GM18519 (cell line): ENCODE measurements around the gene CYP2A7.
"Not testable (repeated sequence)": the region's sequence is repeated elsewhere in the genome, so short reads cannot be mapped to it uniquely, and the experiment has no call there.

Experiments used
- ATAC-seq: cut with Tn5 transposase; IDR thresholded peaks from one replicate; pipeline ENCODE4 v1.9.1; 2021; ENCODE audit warnings: mild to moderate bottlenecking, moderate library complexity; ENCODE audit not compliant: unreplicated experiment, low FRiP score

Gene CYP2A7

DNA sequence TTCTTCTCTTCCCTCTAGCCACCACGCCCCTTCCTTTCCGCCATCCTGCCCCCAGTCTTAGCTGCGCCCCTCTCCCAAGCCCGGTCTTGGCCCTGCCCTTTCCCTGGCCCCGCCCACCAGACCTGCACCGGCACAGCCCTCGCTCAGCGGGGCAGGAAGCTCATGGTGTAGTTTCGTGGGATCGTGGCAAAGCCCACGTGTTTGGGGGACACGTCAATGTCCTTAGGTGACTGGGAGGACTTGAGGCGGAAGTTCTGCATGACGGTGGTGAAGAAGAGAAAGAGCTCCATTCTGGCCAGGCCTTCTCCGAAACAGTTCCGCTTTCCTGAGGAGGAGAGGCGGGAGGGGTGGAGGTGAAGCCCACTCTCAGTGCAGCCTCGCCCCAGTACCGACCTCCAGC is 38.4 kb downstream of the CYP2A7 start:
- not testable (repeated sequence) for ATAC-seq

DNA sequence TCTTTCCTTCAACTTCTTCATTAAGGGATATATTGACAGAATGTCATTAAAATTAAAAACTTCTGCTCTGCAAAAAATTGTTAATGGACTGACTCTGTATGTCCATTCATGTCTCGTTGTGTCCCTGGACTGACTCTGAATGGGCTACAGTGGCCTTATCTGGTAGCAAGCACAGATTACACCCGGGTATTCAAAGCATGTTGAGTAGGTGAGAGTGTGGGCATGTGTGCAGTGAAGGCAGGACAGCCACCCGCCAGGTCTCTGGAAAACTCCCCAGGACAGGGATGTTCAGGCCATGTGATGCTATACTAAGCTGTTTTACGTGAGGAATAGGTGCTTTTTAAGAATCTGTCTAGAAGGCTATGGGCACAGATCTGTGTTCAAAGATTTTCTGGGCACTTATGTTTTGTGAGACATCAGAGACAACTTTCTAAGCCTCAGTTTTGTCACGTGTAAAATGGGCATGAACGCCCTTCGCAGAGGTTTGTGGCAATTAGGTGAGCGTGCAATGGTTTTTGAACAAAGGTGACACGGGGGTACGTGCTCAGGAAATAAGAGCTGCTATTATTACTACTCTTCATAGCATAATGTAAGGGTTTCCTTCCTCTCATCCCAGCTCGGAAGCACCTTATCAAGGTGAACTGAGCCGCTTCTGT is 38.9 kb downstream of the CYP2A7 start:
- ATAC-seq, result not testable (repeated sequence)

DNA sequence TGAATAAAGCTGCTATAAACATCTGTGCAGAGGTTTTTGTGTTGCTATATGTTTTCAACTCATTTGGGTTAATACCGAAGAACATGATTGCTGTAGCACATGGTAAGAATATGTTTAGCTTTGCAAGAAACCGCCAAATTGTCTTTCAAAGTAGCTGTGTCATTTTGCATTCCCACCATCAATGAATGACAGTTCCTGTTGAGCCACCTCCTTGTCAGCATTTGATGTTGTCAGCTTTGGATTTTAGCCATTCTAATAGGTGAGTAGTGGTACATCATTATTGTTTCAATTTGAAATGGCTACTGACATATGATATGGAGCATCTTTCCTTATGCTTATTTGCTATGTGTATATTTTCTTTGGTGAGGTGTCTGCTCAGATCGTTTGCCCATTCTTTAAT is 40.0 kb downstream of the CYP2A7 start:
- ATAC-seq, result not testable (repeated sequence)

DNA sequence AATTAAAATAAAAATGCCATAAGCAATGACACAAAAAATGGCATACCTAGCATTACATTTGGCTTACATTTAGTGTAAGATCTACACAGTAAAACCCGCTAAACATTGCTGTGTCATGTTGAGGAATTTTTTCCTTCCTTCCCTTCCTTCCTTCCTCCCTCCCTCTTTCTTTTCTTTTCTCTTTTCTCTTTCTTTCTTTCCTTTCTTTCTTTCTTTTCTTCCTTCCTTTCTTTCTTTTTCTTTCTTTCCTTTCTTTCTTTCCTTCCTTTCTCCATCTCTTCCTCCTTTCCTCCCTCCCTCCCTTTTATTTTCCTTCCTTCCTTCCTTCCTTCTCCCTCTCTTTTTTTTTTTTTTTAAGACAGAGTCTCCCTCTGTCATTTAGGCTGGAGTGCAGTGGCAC is 43.6 kb downstream of the CYP2A7 start:
- not testable (repeated sequence) for ATAC-seq

DNA sequence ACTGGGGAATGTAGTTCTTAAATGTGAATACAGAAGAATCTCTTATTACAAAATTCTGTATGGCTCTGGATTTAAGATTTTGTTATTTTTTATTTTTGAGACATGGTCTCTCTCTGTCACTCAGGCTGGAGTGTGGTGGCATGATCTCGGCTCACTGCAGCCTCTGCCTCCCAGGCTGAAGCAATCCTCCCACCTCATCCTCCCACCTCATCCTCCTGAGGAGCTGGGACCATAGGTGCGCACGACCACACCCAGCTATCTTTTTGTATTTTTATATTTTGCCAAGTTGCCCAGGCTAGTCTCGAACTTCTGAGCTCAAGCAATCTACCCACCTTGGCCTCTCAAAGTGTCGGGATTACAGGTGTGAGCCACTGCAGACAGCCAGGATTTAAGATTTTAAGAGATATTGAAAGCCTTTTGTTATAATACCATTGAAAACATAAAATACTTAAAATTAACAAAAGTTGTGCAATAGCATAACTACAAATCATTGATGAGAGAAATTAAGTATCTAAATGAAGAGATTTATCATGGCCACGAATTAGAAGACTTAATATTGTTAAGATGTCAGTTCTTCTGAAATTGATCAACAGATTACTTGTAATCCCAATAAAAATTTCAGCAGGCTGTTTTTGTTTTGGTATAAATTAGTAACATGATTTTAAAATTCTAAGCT is 45.1 kb downstream of the CYP2A7 start:
- ATAC-seq, result no peak

DNA sequence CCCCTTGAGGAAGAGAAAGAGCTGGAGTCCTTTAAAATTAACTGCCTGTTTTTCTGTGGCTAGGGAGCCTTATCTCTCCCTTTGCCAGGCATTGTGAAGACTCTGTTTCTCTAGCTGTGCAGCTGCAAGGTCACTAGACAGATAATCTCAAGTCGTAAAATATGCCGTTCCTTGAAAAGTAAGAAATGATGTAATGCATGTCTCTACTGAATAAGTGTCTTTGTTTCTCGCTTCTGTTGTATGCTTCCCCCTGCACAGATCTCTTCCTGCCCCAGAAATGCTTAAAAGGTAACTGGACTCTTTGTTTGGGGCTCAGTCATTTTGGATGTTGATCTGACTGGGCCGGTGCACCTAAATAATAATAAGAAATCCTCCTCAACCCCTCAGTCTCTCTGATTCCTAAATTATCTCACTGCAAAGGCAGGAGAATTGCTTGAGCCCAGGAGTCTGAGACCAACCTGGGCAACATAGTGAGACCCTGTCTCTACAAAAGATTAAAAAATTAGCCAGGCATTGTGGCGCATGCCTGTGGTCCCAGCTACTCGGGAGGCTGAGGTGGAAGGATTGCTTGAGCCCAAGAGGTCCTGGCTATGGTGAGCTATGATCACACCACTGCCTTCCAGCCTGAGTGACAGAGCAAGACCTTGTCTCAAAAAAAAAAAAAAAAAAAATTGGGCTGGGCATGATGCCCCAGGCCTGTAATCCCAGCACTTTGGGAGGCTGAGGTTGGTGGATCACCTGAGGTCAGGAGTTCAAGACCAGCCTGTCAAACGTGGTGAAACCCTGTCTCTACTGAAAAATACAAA is 48.1 kb downstream of the CYP2A7 start:
- ATAC-seq, result not testable (repeated sequence)

DNA sequence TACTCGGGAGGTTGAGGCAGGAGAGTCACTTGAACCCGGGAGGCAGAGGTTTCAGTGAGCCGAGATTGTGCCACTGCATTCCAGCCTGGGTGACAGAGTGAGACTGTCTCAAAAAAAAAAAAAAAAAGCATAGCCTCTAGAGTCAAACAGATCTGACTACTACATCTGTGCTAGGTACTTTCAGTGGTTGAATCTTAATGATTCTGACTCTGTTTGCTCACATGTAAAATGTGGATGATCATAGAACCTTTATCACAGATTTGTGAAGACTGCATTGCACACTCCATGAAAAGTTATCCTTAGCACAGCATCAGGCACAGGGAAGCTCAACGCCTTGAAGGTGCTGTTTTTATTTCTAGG is 49.6 kb downstream of the CYP2A7 start:
- not testable (repeated sequence) for ATAC-seq

DNA sequence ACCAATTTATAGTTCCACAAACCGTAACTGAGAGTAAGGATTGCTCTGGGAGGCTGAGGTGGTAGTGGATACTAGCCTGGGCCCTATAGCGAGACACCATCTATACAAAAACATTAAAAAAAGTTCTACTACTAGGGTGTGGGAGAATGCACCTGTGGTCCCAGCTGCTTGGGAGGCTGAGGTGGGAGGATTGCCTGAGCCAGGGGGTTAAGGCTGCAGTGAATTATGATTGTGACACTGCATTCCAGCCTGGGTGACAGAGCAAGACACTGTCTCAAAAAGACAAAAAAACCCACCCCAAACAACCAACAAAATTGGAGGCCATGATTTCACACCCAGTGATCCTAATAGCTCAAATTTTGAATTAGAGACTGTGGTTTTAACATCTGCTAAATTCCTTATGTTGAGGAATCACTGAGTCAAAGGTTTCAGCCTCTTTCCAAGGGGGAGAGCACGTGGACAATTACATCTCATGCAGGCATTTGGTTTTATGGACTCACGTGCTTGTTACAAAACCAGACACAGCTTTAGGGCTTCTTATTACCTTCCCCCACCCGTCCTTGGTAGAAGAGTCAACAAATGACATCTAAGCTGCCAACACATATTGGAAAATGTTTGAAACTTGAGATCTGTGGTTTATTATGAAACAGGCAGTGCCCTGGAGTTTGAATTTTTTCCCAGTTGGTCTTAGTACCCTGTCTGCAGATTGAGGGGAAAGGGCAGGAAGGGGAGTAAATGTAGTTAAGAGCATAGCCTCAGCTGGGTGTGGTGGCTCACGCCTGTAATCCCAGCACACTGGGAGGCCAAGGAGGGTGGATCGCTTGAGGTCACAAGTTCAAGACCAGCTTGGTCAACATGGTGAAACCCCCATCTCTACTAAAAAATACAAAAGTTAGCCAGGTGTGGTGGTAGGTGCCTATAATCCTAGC is 50.3 kb downstream of the CYP2A7 start:
- no peak for ATAC-seq

DNA sequence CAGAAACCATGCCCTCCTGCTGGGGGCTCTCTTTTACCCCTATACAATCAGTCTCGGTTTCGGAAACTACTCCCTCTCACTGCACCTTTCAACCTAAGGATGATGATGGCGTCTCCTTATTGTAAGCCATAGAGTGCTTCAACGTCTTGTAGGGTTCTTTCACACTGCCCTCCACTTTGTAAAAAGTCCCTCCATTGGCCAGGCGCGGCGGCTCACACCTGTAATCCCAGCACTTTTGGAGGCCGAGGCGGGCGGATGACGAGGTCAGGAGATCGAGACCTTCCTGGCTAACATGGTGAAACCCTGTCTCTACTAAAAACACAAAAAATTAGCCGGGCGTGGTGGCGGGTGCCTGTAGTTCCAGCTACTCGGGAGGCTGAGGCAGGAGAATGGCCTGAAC is 51.3 kb downstream of the CYP2A7 start:
- not testable (repeated sequence) for ATAC-seq

DNA sequence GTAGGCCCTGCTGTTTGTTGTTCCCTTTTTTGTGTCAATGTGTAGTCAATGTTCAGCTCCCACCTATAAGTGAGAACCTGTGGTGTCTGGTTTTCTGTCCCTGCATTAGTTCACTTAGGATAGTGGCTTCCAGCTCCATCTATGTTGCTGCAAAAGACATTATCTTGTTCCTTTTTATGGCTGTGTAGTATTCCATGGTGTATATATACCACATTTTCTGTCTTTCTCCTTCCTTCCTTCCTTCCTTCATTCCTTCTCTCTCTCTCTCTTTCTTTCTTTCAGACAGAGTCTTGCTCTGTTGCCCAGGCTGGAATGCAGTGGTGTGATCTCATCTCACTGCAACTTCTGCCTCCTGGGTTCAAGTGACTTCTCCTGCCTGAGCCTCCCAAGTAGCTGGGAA is 52.8 kb downstream of the CYP2A7 start:
- no peak for ATAC-seq

DNA sequence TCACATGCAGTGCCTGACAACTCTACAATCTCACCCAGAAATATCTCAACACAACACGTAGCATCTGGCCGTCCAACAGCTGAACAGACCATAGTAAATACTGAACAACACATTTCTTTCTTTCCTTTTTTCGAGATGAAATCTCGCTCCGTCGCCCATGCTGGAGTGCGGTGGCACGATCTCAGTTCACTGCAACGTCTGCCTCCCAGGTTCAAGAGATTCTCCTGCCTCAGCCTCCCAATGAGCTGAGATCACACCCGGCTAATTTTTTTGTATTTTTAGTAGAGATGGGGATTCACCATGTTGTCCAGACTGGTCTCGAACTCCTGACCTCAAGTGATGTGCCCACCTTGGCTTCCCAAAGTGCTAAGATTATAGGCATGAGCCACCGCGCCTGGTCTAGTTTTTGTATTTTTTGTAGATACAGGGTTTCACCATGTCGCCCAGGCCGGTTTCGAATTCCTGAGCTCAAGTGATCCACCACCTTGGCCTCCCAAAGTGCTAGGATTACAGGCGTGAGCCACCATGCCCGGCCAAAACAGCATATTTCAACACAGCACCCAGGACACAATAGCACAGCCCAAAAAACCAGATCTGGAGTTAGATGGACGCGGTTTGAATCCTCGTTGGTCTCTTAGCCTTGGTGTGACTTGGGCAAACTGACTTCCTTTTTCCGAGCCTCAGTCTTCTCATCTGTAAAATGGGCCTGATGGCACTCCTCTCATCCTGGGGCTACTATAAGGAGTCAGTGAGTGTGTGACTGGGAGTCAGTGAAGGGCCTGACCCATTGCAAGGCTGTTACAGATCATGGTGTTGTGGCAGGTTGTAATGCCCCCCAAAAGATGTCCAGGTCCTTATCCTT is 54.4 kb downstream of the CYP2A7 start:
- ATAC-seq, result no peak

DNA sequence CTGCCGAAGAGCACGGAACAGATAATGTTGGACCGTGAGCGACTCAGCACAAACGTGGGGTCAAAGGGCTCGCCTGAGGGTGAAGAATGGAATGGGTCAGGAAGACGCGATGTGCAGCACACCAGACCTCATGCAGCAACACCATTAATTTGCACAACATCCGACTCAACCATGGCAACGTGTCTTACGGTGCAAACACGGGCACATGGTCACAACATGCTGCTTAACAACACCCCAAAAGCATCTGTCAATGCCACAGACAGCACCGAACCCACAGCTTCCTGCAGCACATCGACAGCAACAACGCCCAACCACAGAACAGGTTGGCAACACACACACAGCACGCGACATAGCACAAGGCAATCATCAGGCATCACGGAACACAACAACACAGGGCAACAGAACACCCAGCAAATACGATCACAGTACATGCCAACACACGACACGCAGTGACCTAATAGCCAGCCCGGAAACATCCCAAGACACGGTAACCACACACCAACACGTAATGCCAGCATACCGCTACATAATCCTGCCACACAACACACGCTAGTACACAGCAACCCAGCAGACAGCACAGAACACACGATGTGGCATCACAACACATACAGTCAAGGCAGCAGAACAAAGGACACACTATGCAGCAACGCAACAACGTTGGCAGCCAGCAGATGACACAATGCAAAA is 55.2 kb downstream of the CYP2A7 start:
- ATAC-seq, result not testable (repeated sequence)

DNA sequence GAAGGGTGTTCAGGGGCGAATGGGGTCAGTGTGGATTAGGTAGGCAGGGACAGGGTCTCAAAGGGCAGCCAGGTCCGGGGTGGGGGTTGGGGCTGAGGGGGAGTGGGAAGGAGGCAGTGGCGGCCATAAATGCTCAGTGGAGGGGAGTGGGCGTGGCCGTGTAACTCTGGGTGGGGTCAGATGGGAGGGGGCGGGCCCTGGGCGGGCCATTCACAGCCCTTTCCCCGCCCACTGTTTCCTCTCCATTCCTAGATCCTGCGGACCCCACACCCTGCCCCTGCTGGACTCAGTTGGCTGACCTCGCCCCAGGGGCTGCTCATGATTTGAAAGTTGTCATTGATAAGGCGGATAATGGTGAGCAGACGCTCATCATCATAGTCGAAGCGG is 55.7 kb downstream of the CYP2A7 start:
- not testable (repeated sequence) for ATAC-seq

DNA sequence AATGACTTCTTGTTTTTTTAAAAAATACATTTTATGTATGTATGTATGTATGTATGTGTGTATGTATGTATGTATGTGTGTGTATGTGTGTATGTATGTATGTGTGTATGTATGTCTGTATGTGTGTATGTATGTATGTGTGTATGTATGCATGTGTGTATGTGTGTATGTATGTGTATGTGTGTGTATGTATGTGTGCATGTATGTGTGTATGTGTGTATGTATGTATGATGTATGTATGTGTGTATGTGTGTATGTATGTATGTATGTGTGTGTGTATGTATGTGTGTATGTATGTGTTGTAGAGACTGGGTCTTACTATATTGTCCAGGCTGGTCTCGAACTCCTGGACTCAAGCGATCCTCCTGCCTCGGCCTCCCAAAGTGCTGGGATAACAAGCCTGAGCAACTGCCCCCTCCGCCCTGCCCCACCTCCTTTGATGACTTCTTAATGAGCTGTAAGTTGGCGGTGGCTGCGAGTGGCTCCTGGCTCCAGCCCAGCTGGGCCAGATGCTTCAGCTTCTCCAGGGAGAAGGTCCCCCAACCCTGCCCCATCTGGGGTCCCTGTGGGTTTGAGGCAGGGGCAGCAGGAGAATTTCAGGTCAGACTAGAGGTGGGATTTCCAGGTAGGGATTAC is 56.5 kb downstream of the CYP2A7 start:
- not testable (repeated sequence) for ATAC-seq
